ENCODE data around the gene DEFB132.

DEFB132 gene

GRCh38 chr20:266596-267562 is 9.4 kb downstream of the DEFB132 start:
- DNase-seq: peak; percentile 89

- DNase-seq: no peak
These were observed 13.0 kb downstream of the DEFB132 start for GRCh38 chr20:270517-270916.

- DNase-seq: no peak
These were observed 13.5 kb downstream of the DEFB132 start for GRCh38 chr20:271069-271468.

GRCh38 chr20:271528-271927 is 14.0 kb downstream of the DEFB132 start:
- DNase-seq: no peak

- no peak for DNase-seq
These were observed 15.2 kb downstream of the DEFB132 start for GRCh38 chr20:272718-273117.

GRCh38 chr20:273884-274283 is 16.4 kb downstream of the DEFB132 start:
- no peak for DNase-seq

- no peak for DNase-seq
These were observed 18.3 kb downstream of the DEFB132 start for GRCh38 chr20:275791-276190.

- no peak for DNase-seq
These were observed 19.3 kb downstream of the DEFB132 start for GRCh38 chr20:276620-277495.

GRCh38 chr20:277496-277781 is 19.9 kb downstream of the DEFB132 start:
- DNase-seq: no peak

- no peak for DNase-seq
These were observed 20.7 kb downstream of the DEFB132 start for GRCh38 chr20:278181-278580.

- DNase-seq: no peak
These were observed 21.4 kb downstream of the DEFB132 start for GRCh38 chr20:278607-279571.

GRCh38 chr20:284172-284571 is 26.6 kb downstream of the DEFB132 start:
- no peak for DNase-seq

- DNase-seq: no peak
These were observed 29.0 kb downstream of the DEFB132 start for GRCh38 chr20:286508-286907.

- DNase-seq: no peak
These were observed 31.6 kb downstream of the DEFB132 start for GRCh38 chr20:288956-289692.

GRCh38 chr20:289693-290083 is 32.2 kb downstream of the DEFB132 start:
- DNase-seq: no peak

GRCh38 chr20:290084-290831 is 32.7 kb downstream of the DEFB132 start, which contains the start of gene C20orf96:
TSS of gene C20orf96 (minus strand) at chr20:290750. CDS start at chr20:290610, 140 bp downstream.
- DNase-seq: peak; percentile 84

- no peak for DNase-seq
These were observed 37.1 kb downstream of the DEFB132 start for GRCh38 chr20:294602-295001.

GRCh38 chr20:295804-296203 is 38.3 kb downstream of the DEFB132 start:
- no peak for DNase-seq

GRCh38 chr20:297098-297924 is 39.8 kb downstream of the DEFB132 start, which contains the start of gene ZCCHC3:
TSS of gene ZCCHC3 (plus strand) at chr20:297570. CDS start at chr20:297587, 17 bp downstream.
- DNase-seq: peak; percentile 85
